ENCODE measurements around the gene MAMDC2. TPM values are rescaled to one million over a fixed set of nuclear protein-coding genes. Genes with fewer than 3 reads are reported as not detected.

The MAMDC2 gene
- total and polyA plus RNA-seq, 2 donors = 0.47 to 1.2 TPM

- peak in 2 of 9 donors; percentile 2 to 21 for DNase-seq (ENCODE audit: low read depth in 6 of 9, low spot score in 9 of 9)
- 78% methylated on average over 3 of the region's 3 CpGs for WGBS
These were observed 161.8 kb downstream of the MAMDC2 start for GRCh38 chr9:70205366-70206020.

DNA sequence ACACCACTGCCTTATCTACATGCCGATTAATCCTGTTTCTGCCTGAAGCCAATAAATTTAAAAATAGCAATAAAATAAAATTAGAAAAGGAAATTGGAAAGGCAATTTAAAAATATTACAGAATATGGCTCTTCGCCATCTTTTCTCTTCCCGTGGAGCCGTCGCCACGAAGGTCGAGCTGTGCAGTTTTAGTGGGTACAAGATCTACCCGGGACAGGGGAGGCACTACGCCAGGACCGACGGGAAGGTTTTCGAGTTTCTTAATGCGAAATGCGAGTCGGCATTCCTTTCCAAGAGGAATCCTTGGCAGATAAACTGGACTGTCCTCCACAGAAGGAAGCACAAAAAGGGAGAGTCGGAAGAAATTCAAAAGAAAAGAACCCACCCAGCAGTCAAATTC lies 173.4 kb downstream of the MAMDC2 start:
- peaks cover 0 to 3% of the 10 kb centered on the region in 2 donors for H3K9me3 ChIP-seq (ENCODE audit: control insufficient read depth in 2 of 2, insufficient read depth in 1 of 2, low read length in 1 of 2)
- H3K27me3 ChIP-seq (ENCODE audit: control insufficient read depth in 2 of 2, insufficient read depth in 1 of 2, low read length in 1 of 2) = no peaks in the 10 kb centered on the region
- no peak for DNase-seq (ENCODE audit: low read depth in 6 of 9, low spot score in 9 of 9)
- 98% methylated on average over 16 of the region's 16 CpGs for WGBS
- H3K4me1 ChIP-seq (ENCODE audit: control insufficient read depth in 2 of 2, insufficient read depth in 2 of 2, low read length in 2 of 2) = no peaks in the 10 kb centered on the region
- H3K4me3 ChIP-seq (ENCODE audit: low read length in 2 of 2) = no peak overlapping the region
- no peak overlapping the region for H3K27ac ChIP-seq (ENCODE audit: low read depth in 1 of 2, low read length in 1 of 2)
- no peaks in the 10 kb centered on the region for H3K36me3 ChIP-seq (ENCODE audit: control insufficient read depth in 2 of 2, insufficient read depth in 2 of 2, low read length in 1 of 2)

More at GRCh38 chr9:70205366-70206020, 161.8 kb downstream of the MAMDC2 start:
- no peaks in the 10 kb centered on the region for H3K9me3 ChIP-seq (ENCODE audit: control insufficient read depth in 2 of 2, insufficient read depth in 1 of 2, low read length in 1 of 2)
- no peaks in the 10 kb centered on the region for H3K27me3 ChIP-seq (ENCODE audit: control insufficient read depth in 2 of 2, insufficient read depth in 1 of 2, low read length in 1 of 2)
- H3K4me1 ChIP-seq (ENCODE audit: control insufficient read depth in 2 of 2, insufficient read depth in 2 of 2, low read length in 2 of 2) = no peaks in the 10 kb centered on the region
- H3K27ac ChIP-seq (ENCODE audit: low read depth in 1 of 2, low read length in 1 of 2) = peak overlapping the region in 1 of 2 donors; percentile 8
- no peaks in the 10 kb centered on the region for H3K36me3 ChIP-seq (ENCODE audit: control insufficient read depth in 2 of 2, insufficient read depth in 2 of 2, low read length in 1 of 2)
- no peak overlapping the region for H3K4me3 ChIP-seq (ENCODE audit: low read length in 2 of 2)

DNA sequence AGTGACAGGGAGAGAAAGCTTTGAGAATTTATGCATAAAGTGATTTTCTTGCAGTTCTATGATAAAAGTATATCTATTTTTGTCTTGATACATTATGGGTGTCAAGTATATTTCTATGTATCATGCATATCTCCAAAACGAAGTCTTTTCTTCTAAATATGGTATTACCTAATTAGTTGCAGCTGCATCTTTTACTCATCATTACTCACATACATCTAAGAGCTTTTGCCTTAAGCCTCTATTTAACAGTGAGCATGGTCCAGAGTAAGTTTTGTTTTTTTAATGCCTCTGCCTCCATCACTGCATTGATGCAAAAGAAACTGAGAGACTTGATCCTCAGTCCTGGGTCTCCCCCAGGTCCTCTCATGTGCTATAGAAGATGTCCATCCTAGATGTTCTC lies 175.1 kb downstream of the MAMDC2 start:
- WGBS = 99% methylated on average over 1 of the region's 1 CpG
- DNase-seq (ENCODE audit: low read depth in 6 of 9, low spot score in 9 of 9) = no peak
- H3K36me3 ChIP-seq (ENCODE audit: control insufficient read depth in 2 of 2, insufficient read depth in 2 of 2, low read length in 1 of 2) = no peaks in the 10 kb centered on the region

DNA sequence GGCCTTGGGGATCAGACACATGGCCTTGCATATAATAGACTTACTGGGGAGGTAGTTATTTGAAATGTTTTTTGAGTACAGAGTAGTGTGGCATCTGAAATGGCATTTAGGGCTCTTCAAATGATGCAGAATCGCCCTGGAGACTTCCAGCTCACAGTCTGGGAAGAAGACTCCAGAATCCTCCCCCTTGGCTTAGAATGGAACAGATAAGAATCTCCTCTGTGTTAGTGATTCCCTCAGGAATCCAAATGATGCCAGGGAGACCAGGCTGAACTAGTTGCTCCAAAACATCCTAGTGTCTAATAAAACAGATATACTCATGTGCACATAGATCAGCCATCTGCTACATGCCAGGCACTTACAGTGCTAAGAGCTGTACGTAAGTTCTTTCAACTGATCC lies 176.6 kb downstream of the MAMDC2 start:
- no peak for DNase-seq (ENCODE audit: low read depth in 6 of 9, low spot score in 9 of 9)
- Histone ChIP-seq H3K9me3 (ENCODE audit: control insufficient read depth in 2 of 2, insufficient read depth in 1 of 2, low read length in 1 of 2) (peaks cover 0 to 3% of the 10 kb centered on the region in 2 donors), H3K36me3 (ENCODE audit: control insufficient read depth in 2 of 2, insufficient read depth in 2 of 2, low read length in 1 of 2) (no peaks in the 10 kb centered on the region), H3K4me3 (ENCODE audit: low read length in 2 of 2) (no peak overlapping the region), H3K4me1 (ENCODE audit: control insufficient read depth in 2 of 2, insufficient read depth in 2 of 2, low read length in 2 of 2) (no peaks in the 10 kb centered on the region), H3K27ac (ENCODE audit: low read depth in 1 of 2, low read length in 1 of 2) (no peak overlapping the region), H3K27me3 (ENCODE audit: control insufficient read depth in 2 of 2, insufficient read depth in 1 of 2, low read length in 1 of 2) (no peaks in the 10 kb centered on the region)
- 94% methylated on average over 2 of the region's 2 CpGs for WGBS

More for the DNA sequence above, 175.1 kb downstream of the MAMDC2 start:
- H3K27me3 ChIP-seq (ENCODE audit: control insufficient read depth in 2 of 2, insufficient read depth in 1 of 2, low read length in 1 of 2) = no peaks in the 10 kb centered on the region
- peaks cover 0 to 3% of the 10 kb centered on the region in 2 donors for H3K9me3 ChIP-seq (ENCODE audit: control insufficient read depth in 2 of 2, insufficient read depth in 1 of 2, low read length in 1 of 2)
- no peak overlapping the region for H3K27ac ChIP-seq (ENCODE audit: low read depth in 1 of 2, low read length in 1 of 2)
- no peak overlapping the region for H3K4me3 ChIP-seq (ENCODE audit: low read length in 2 of 2)
- no peaks in the 10 kb centered on the region for H3K4me1 ChIP-seq (ENCODE audit: control insufficient read depth in 2 of 2, insufficient read depth in 2 of 2, low read length in 2 of 2)

GRCh38 chr9:70222354-70222753 lies 178.7 kb downstream of the MAMDC2 start:
- no peak for DNase-seq (ENCODE audit: low read depth in 6 of 9, low spot score in 9 of 9)
- Histone ChIP-seq H3K36me3 (ENCODE audit: control insufficient read depth in 2 of 2, insufficient read depth in 2 of 2, low read length in 1 of 2) (no peaks in the 10 kb centered on the region), H3K4me1 (ENCODE audit: control insufficient read depth in 2 of 2, insufficient read depth in 2 of 2, low read length in 2 of 2) (no peaks in the 10 kb centered on the region), H3K27me3 (ENCODE audit: control insufficient read depth in 2 of 2, insufficient read depth in 1 of 2, low read length in 1 of 2) (no peaks in the 10 kb centered on the region), H3K9me3 (ENCODE audit: control insufficient read depth in 2 of 2, insufficient read depth in 1 of 2, low read length in 1 of 2) (no peaks in the 10 kb centered on the region), H3K27ac (ENCODE audit: low read depth in 1 of 2, low read length in 1 of 2) (no peak overlapping the region), H3K4me3 (ENCODE audit: low read length in 2 of 2) (no peak overlapping the region)
- WGBS = 93% methylated on average over 1 of the region's 1 CpG

DNA sequence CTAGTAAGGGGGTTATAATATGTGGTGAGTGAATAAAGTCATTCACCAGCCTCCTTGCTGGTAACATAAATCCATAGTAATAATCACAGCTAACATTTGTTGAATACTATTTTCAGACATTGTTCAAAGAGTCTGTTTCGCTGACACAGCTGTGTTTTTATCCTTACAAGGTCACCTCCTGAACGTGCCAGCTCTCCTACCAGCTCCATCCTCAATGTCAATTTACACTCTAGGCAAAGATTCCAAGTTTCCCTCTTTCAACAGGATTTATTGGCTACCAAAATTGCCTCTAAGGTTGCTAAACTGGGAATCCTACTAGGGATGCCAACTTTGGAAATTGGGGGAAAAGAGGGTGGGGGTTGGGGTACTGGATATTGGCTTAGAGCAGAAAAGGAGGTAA lies 184.5 kb downstream of the MAMDC2 start:
- H3K4me3 ChIP-seq (ENCODE audit: low read length in 2 of 2) = no peak overlapping the region
- 94% methylated on average over 2 of the region's 2 CpGs for WGBS

DNA sequence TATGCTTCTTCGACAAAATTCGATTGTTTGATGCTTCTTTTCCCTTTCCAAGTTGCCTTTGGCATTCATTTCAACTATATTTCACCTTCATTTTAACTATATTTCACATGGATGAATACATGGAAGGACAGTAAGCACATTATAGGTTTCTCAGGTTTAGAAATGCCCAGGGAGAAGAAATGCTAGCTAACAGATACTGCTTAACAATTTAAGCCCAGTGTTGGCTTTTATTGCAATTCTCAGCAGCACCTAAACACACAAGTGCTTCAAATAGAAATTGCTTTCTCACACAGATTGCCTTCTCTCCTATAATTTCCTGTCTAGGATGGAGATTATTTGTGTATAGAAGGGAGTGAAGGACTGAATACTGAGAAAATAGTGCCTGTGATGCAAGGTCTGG lies 185.0 kb downstream of the MAMDC2 start:
- Histone ChIP-seq H3K9me3 (ENCODE audit: control insufficient read depth in 2 of 2, insufficient read depth in 1 of 2, low read length in 1 of 2) (no peaks in the 10 kb centered on the region), H3K36me3 (ENCODE audit: control insufficient read depth in 2 of 2, insufficient read depth in 2 of 2, low read length in 1 of 2) (no peaks in the 10 kb centered on the region), H3K27ac (ENCODE audit: low read depth in 1 of 2, low read length in 1 of 2) (no peak overlapping the region), H3K27me3 (ENCODE audit: control insufficient read depth in 2 of 2, insufficient read depth in 1 of 2, low read length in 1 of 2) (no peaks in the 10 kb centered on the region), H3K4me1 (ENCODE audit: control insufficient read depth in 2 of 2, insufficient read depth in 2 of 2, low read length in 2 of 2) (no peaks in the 10 kb centered on the region), H3K4me3 (ENCODE audit: low read length in 2 of 2) (no peak overlapping the region)
- 90% methylated on average over 2 of the region's 2 CpGs for WGBS
- DNase-seq (ENCODE audit: low read depth in 6 of 9, low spot score in 9 of 9) = no peak

More for the DNA sequence above, 184.5 kb downstream of the MAMDC2 start:
- H3K9me3 ChIP-seq (ENCODE audit: control insufficient read depth in 2 of 2, insufficient read depth in 1 of 2, low read length in 1 of 2) = no peaks in the 10 kb centered on the region
- H3K4me1 ChIP-seq (ENCODE audit: control insufficient read depth in 2 of 2, insufficient read depth in 2 of 2, low read length in 2 of 2) = no peaks in the 10 kb centered on the region
- H3K36me3 ChIP-seq (ENCODE audit: control insufficient read depth in 2 of 2, insufficient read depth in 2 of 2, low read length in 1 of 2) = no peaks in the 10 kb centered on the region
- no peak for DNase-seq (ENCODE audit: low read depth in 6 of 9, low spot score in 9 of 9)
- no peak overlapping the region for H3K27ac ChIP-seq (ENCODE audit: low read depth in 1 of 2, low read length in 1 of 2)
- no peaks in the 10 kb centered on the region for H3K27me3 ChIP-seq (ENCODE audit: control insufficient read depth in 2 of 2, insufficient read depth in 1 of 2, low read length in 1 of 2)

DNA sequence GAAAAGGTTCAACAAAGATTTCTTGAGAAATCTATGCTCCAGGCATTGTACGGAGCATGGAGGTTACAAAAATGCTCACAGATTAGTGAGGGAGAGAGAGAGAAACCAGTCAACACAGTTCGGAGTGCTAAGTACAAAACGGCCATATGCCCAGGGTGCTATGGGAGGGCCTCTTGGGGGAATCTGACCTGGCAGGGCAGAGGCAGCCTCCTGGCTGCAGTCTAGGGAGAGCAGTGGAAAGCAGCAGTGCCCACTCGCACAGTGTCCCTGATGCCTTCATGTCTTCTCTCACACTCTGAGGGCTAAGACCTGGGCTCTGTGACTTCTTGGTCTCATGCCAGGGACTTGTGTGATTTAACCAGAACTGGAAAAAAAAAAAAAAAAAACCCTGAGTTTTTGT lies 185.4 kb downstream of the MAMDC2 start:
- Histone ChIP-seq H3K27ac (ENCODE audit: low read depth in 1 of 2, low read length in 1 of 2) (no peak overlapping the region), H3K27me3 (ENCODE audit: control insufficient read depth in 2 of 2, insufficient read depth in 1 of 2, low read length in 1 of 2) (no peaks in the 10 kb centered on the region), H3K9me3 (ENCODE audit: control insufficient read depth in 2 of 2, insufficient read depth in 1 of 2, low read length in 1 of 2) (no peaks in the 10 kb centered on the region), H3K4me1 (ENCODE audit: control insufficient read depth in 2 of 2, insufficient read depth in 2 of 2, low read length in 2 of 2) (no peaks in the 10 kb centered on the region), H3K36me3 (ENCODE audit: control insufficient read depth in 2 of 2, insufficient read depth in 2 of 2, low read length in 1 of 2) (no peaks in the 10 kb centered on the region), H3K4me3 (ENCODE audit: low read length in 2 of 2) (no peak overlapping the region)
- WGBS = 97% methylated on average over 4 of the region's 4 CpGs
- DNase-seq (ENCODE audit: low read depth in 6 of 9, low spot score in 9 of 9) = no peak

GRCh38 chr9:70229579-70229978 lies 185.9 kb downstream of the MAMDC2 start:
- DNase-seq (ENCODE audit: low read depth in 6 of 9, low spot score in 9 of 9) = no peak
- no peaks in the 10 kb centered on the region for H3K36me3 ChIP-seq (ENCODE audit: control insufficient read depth in 2 of 2, insufficient read depth in 2 of 2, low read length in 1 of 2)
- no peaks in the 10 kb centered on the region for H3K9me3 ChIP-seq (ENCODE audit: control insufficient read depth in 2 of 2, insufficient read depth in 1 of 2, low read length in 1 of 2)
- no peaks in the 10 kb centered on the region for H3K27me3 ChIP-seq (ENCODE audit: control insufficient read depth in 2 of 2, insufficient read depth in 1 of 2, low read length in 1 of 2)
- no peak overlapping the region for H3K4me3 ChIP-seq (ENCODE audit: low read length in 2 of 2)
- H3K4me1 ChIP-seq (ENCODE audit: control insufficient read depth in 2 of 2, insufficient read depth in 2 of 2, low read length in 2 of 2) = no peaks in the 10 kb centered on the region
- 94% methylated on average over 3 of the region's 3 CpGs for WGBS
- H3K27ac ChIP-seq (ENCODE audit: low read depth in 1 of 2, low read length in 1 of 2) = no peak overlapping the region
